ENCODE measurements around the gene COPS8. TPM values are rescaled to one million over a fixed set of nuclear protein-coding genes. Genes with fewer than 3 reads are reported as not detected.

Gene COPS8
- total RNA-seq (79.6 and 82.1 TPM in 2 replicates), polyA plus RNA-seq (97.3 and 118 TPM in 2 replicates), polyA minus RNA-seq (ENCODE audit: low replicate concordance) (5.6 and 5.7 TPM in 2 replicates)
- 52.8 and 61.3 TPM in 2 replicates for polyA plus RNA-seq (2012)

DNA sequence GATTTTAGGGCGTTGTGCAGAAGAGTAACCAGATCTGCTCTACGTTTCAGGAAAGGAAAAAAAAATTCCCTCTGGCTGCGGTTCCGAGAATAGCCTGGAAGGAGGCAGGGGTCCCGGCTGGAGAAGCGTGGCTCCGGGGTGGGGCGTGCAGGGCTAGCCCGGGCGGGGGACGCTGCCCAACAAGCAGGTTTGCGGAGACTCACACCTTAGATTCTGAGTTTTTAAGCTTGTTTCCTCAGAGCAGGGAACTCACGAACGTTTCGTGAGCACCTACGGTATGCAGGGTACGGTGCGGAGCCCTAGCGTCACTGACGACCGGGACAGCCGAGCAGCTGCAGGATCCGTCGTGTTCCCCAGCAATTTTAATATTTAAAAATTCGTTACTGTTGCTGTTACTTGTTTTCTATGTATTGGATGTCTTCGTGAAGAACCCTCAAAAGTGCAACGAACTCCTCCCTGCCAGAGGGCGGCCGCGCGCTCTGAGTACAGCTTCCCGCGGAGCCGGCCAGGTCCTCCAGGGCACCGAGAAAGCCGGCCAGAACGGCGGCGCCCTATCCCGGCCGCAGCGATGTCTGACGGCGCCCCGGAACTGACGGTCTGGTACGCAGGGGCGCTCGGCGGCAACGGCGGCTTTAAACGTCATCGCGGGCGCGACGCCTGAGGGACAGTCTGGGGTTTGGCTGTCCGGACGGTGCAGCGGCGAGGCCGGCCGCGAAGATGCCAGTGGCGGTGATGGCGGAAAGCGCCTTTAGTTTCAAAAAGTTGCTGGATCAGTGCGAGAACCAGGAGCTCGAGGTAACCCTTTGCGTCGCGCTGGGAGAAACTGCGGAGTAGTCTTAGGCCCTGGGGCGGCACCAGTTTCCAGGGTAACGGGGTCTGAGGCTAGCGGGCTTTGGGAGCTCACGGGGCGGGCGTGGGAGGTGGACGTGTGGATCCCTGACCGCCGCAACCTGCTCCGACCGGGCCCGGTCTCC lies at the start of gene COPS8:
Gene COPS8, plus strand, starts transcription at position 642 of the 974 bp plus-strand sequence. Its CDS starts 76 bp downstream, at position 718.
- peak within 1 kb of the TSS; percentile 95 for H2AFZ ChIP-seq (ENCODE audit: low read length)
- peaks cover 27% of the 10 kb centered on the region for H3K79me2 ChIP-seq (ENCODE audit: control insufficient read depth, insufficient read depth, low read length)
- H3K27ac ChIP-seq (ENCODE audit: insufficient read depth, low read length): peak within 1 kb of the TSS; percentile 94
- H3K4me3 ChIP-seq (replicated peaks in 1 of 4; ENCODE audit: control extremely low read depth in 1 of 4, insufficient read depth in 1 of 4, low read depth in 3 of 4, low read length in 4 of 4): peak within 1 kb of the TSS; percentile 87 to 99 (median 93)
- H3K36me3 ChIP-seq (ENCODE audit: control insufficient read depth, insufficient read depth, low read length): no peaks in the 10 kb centered on the region
- peak within 1 kb of the TSS; percentile 89 for H3K9ac ChIP-seq (ENCODE audit: insufficient read depth, low read length)
- DNase-seq (ENCODE audit: low read depth in 2 of 2): peak; percentile 94
- peak within 1 kb of the TSS; percentile 99 for H3K4me2 ChIP-seq (ENCODE audit: extremely low read depth, insufficient read depth, low read length)
- no peaks in the 10 kb centered on the region for H3K9me3 ChIP-seq (ENCODE audit: control insufficient read depth, insufficient read depth, low read depth, low read length)
- H3K27me3 ChIP-seq (ENCODE audit: control insufficient read depth, insufficient read depth, low read length): no peaks in the 10 kb centered on the region
- H4K20me1 ChIP-seq (ENCODE audit: control insufficient read depth, extremely low read depth, insufficient read depth, low read length): no peaks in the 10 kb centered on the region
- TF ChIP-seq EZH2 (IDR thresholded peaks at IDR 0.05; ENCODE audit: low read length, missing control alignments): no peak
- TF ChIP-seq, protein P1, sequence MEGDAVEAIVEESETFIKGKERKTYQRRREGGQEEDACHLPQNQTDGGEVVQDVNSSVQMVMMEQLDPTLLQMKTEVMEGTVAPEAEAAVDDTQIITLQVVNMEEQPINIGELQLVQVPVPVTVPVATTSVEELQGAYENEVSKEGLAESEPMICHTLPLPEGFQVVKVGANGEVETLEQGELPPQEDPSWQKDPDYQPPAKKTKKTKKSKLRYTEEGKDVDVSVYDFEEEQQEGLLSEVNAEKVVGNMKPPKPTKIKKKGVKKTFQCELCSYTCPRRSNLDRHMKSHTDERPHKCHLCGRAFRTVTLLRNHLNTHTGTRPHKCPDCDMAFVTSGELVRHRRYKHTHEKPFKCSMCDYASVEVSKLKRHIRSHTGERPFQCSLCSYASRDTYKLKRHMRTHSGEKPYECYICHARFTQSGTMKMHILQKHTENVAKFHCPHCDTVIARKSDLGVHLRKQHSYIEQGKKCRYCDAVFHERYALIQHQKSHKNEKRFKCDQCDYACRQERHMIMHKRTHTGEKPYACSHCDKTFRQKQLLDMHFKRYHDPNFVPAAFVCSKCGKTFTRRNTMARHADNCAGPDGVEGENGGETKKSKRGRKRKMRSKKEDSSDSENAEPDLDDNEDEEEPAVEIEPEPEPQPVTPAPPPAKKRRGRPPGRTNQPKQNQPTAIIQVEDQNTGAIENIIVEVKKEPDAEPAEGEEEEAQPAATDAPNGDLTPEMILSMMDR (conservative IDR thresholded peaks at IDR 0.05 in 1 of 2, IDR thresholded peaks at IDR 0.05 in 1 of 2; ENCODE audit: low read depth in 1 of 2, low read length in 2 of 2): peak in 1 of 2 donors; percentile 29
- H3K4me1 ChIP-seq (ENCODE audit: control insufficient read depth, extremely low read depth, insufficient read depth, low read length): no peaks in the 10 kb centered on the region

DNA sequence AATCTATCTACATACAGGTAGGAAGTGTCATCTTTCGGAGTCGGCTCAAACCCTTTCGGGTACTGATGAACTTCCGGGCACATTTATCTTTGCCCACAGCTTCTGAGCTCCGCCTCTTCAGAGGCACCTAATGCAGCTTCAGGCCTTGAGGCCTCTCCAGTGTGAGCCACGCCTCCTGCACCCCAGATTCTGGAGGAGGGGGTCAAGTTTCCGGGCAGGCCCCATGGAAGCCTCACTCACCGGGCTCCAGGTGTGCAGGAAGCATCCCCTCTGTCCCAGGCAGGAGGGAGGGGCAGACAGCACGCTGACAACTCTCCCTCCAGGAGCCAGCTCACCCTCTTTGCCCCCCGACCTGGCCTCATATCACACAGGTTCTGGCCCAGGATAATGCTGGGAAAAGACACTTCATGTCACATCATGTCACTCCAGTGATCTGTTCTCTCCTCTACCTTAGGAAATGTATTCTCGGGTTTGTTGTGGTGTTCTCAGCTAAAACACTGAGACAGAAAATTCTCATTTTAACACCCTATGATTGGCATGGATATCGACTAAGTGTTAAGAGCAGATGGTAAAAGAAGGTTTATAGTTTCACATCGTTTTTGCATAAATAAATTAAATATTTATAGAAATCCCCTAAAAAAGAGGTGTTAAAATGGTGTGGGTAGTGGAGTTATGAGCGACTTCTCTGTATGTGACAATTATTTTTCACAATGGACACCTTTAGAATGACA lies 46.2 kb upstream of the COPS8 start:
- Histone ChIP-seq H4K20me1 (ENCODE audit: control insufficient read depth, extremely low read depth, insufficient read depth, low read length) (no peaks in the 10 kb centered on the region), H3K9ac (ENCODE audit: insufficient read depth, low read length) (no peak overlapping the region), H3K27ac (ENCODE audit: insufficient read depth, low read length) (no peak overlapping the region), H3K27me3 (ENCODE audit: control insufficient read depth, insufficient read depth, low read length) (no peaks in the 10 kb centered on the region), H3K4me2 (ENCODE audit: extremely low read depth, insufficient read depth, low read length) (no peak overlapping the region), H2AFZ (ENCODE audit: low read length) (no peak overlapping the region), H3K36me3 (ENCODE audit: control insufficient read depth, insufficient read depth, low read length) (no peaks in the 10 kb centered on the region), H3K4me1 (ENCODE audit: control insufficient read depth, extremely low read depth, insufficient read depth, low read length) (no peaks in the 10 kb centered on the region), H3K9me3 (ENCODE audit: control insufficient read depth, insufficient read depth, low read depth, low read length) (no peaks in the 10 kb centered on the region), H3K79me2 (ENCODE audit: control insufficient read depth, insufficient read depth, low read length) (no peaks in the 10 kb centered on the region), H3K4me3 (replicated peaks in 1 of 4; ENCODE audit: control extremely low read depth in 1 of 4, insufficient read depth in 1 of 4, low read depth in 3 of 4, low read length in 4 of 4) (no peak overlapping the region)
- DNase-seq (ENCODE audit: low read depth in 2 of 2): no peak
- no peak for TF ChIP-seq EZH2 (IDR thresholded peaks at IDR 0.05; ENCODE audit: low read length, missing control alignments)
- TF ChIP-seq, protein P1 (conservative IDR thresholded peaks at IDR 0.05 in 1 of 2, IDR thresholded peaks at IDR 0.05 in 1 of 2; ENCODE audit: low read depth in 1 of 2, low read length in 2 of 2): no peak

DNA sequence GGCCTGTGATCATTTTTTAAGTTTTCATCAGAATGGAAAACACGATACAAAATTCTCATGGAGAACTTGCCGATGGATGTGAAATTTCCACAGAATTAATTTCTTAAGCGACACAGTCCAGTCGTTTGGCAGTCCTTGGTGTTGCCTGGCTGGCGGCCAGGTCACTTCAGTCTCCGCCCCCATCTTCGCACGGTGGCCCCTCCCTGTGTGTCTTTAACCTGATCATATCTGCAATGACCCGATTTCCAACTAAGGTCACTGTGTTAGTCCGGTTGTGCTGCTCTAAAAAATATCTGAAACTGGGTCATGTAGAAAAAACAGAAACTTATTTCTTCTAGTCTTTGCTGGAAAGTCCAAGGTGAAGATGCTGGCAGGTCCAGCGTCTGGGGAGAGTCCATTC lies 44.5 kb upstream of the COPS8 start:
- Histone ChIP-seq H3K79me2 (ENCODE audit: control insufficient read depth, insufficient read depth, low read length) (no peaks in the 10 kb centered on the region), H3K27me3 (ENCODE audit: control insufficient read depth, insufficient read depth, low read length) (no peaks in the 10 kb centered on the region), H3K9ac (ENCODE audit: insufficient read depth, low read length) (no peak overlapping the region), H3K9me3 (ENCODE audit: control insufficient read depth, insufficient read depth, low read depth, low read length) (no peaks in the 10 kb centered on the region), H2AFZ (ENCODE audit: low read length) (no peak overlapping the region), H3K36me3 (ENCODE audit: control insufficient read depth, insufficient read depth, low read length) (no peaks in the 10 kb centered on the region), H3K4me1 (ENCODE audit: control insufficient read depth, extremely low read depth, insufficient read depth, low read length) (no peaks in the 10 kb centered on the region), H3K4me2 (ENCODE audit: extremely low read depth, insufficient read depth, low read length) (no peak overlapping the region), H3K4me3 (replicated peaks in 1 of 4; ENCODE audit: control extremely low read depth in 1 of 4, insufficient read depth in 1 of 4, low read depth in 3 of 4, low read length in 4 of 4) (no peak overlapping the region), H3K27ac (ENCODE audit: insufficient read depth, low read length) (no peak overlapping the region), H4K20me1 (ENCODE audit: control insufficient read depth, extremely low read depth, insufficient read depth, low read length) (no peaks in the 10 kb centered on the region)
- no peak for DNase-seq (ENCODE audit: low read depth in 2 of 2)
- no peak for TF ChIP-seq EZH2 (IDR thresholded peaks at IDR 0.05; ENCODE audit: low read length, missing control alignments)
- TF ChIP-seq, protein P1 (conservative IDR thresholded peaks at IDR 0.05 in 1 of 2, IDR thresholded peaks at IDR 0.05 in 1 of 2; ENCODE audit: low read depth in 1 of 2, low read length in 2 of 2): no peak
